Naive thymus-derived CD4-positive, alpha-beta T cell (primary cell): ENCODE results near the gene KCNIP4. TPM values are rescaled to one million over a fixed set of nuclear protein-coding genes. Genes with fewer than 3 reads are reported as not detected.

ENCODE experiments used
- ATAC-seq: fragments of 150-1000 bp; cut with Tn5 transposase; 2 replicates; pipeline ENCODE4 v1.10.0; 2021; ENCODE audit warnings: mild to moderate bottlenecking, moderate library complexity
- CTCF ChIA-PET: fragments of 350-600 bp; sonication (Branson Sonifier 250); formaldehyde crosslinking; loops from one replicate; lab custom pipeline; 2021; ENCODE audit warnings: antibody characterized with exemption; lab: Charles Lee
- POLR2A ChIA-PET: fragments of 350-600 bp; sonication (Branson Sonifier 250); formaldehyde crosslinking; loops from one replicate; lab custom pipeline; 2021; ENCODE audit warnings: antibody characterized with exemption, inconsistent platforms; lab: Charles Lee
- DNase-seq, 9 donors: peaks; one replicate each; pipeline versions ENCODE4 v3.0.0 to v3.0.0-alpha.2; 2020 to 2022; ENCODE audit warnings: mixed read lengths in 1 of 9
- H3K27ac ChIP-seq: one replicate; pipeline ENCODE4 v1.7.0; 2013; ENCODE audit warnings: mild to moderate bottlenecking, low read depth, low read length, moderate library complexity
- H3K27me3 ChIP-seq, 2 donors: one replicate each; pipeline ENCODE4 v1.7.0; 2013; ENCODE audit warnings: low read length in 2 of 2, mild to moderate bottlenecking in 2 of 2, moderate library complexity in 2 of 2; ENCODE audit not compliant: control insufficient read depth in 2 of 2, insufficient read depth in 2 of 2
- H3K36me3 ChIP-seq, 3 experiments: 1 replicate in 2 of 3; 2 replicates in 1 of 3; pipeline ENCODE4 v1.7.0; 2013; ENCODE audit warnings: low read length in 3 of 3, mild to moderate bottlenecking in 3 of 3, moderate library complexity in 1 of 3; ENCODE audit not compliant: insufficient read depth in 3 of 3, control insufficient read depth in 2 of 3
- H3K4me1 ChIP-seq, 2 donors: one replicate each; pipeline ENCODE4 v1.7.0; 2013; ENCODE audit warnings: low read length in 2 of 2, mild to moderate bottlenecking in 2 of 2, moderate library complexity in 1 of 2; ENCODE audit not compliant: control insufficient read depth in 2 of 2, insufficient read depth in 2 of 2
- H3K4me3 ChIP-seq: 2 replicates; pipeline ENCODE4 v1.7.0; 2013; ENCODE audit warnings: mild to moderate bottlenecking, low read length
- H3K9me3 ChIP-seq, 3 experiments: 1 replicate in 2 of 3; 2 replicates in 1 of 3; pipeline ENCODE4 v1.7.0; 2013; ENCODE audit warnings: low read length in 3 of 3; ENCODE audit not compliant: control insufficient read depth in 2 of 3
- H3K27ac Mint-ChIP-seq, 9 donors: one replicate each; pipeline ENCODE4 v1.8.0; 2020 to 2022; ENCODE audit warnings: mixed read lengths in 9 of 9, mild to moderate bottlenecking in 8 of 9, moderate library complexity in 5 of 9, inconsistent platforms in 2 of 9
- H3K27me3 Mint-ChIP-seq, 5 donors: one replicate each; pipeline ENCODE4 v1.8.0; 2021 to 2022; ENCODE audit warnings: mixed read lengths in 5 of 5, mild to moderate bottlenecking in 1 of 5
- H3K36me3 Mint-ChIP-seq, 5 donors: one replicate each; pipeline ENCODE4 v1.8.0; 2020 to 2022; ENCODE audit warnings: mixed read lengths in 5 of 5, mild to moderate bottlenecking in 3 of 5, inconsistent platforms in 1 of 5
- H3K4me1 Mint-ChIP-seq, 7 donors: one replicate each; pipeline ENCODE4 v1.8.0; 2020 to 2022; ENCODE audit warnings: mixed read lengths in 7 of 7, mild to moderate bottlenecking in 3 of 7, inconsistent platforms in 1 of 7
- H3K4me3 Mint-ChIP-seq, 10 donors: one replicate each; pipeline ENCODE4 v1.8.0; 2020 to 2022; ENCODE audit warnings: mild to moderate bottlenecking in 10 of 10, mixed read lengths in 10 of 10, moderate library complexity in 6 of 10, inconsistent platforms in 2 of 10
- H3K9me3 Mint-ChIP-seq, 11 donors: one replicate each; pipeline ENCODE4 v1.8.0; 2020 to 2022; ENCODE audit warnings: mixed read lengths in 11 of 11, mild to moderate bottlenecking in 4 of 11, inconsistent platforms in 1 of 11, moderate library complexity in 1 of 11
- intact Hi-C, 2 donors: fragments of 100-400 bp; cut with micrococcal nuclease; formaldehyde crosslinking; loops; one replicate each; pipeline ENCODE4 v1.15.1; 2023
- polyA plus RNA-seq, 2 donors: library from polyadenylated mRNA; unstranded; fragments of 300-500 nt; fragmentation: Illumina TruSeq; gene quantifications; one replicate each; pipeline ENCODE4 v1.2.3, GENCODE V29; 2021
- total RNA-seq, 6 experiments: library from RNA in 5 of 6; stranded (reverse) in 5 of 6; gene quantifications; 1 replicate in 5 of 6; 2 replicates in 1 of 6; pipeline ENCODE4 v1.2.3 and lab custom pipeline; 2021 to 2026

KCNIP4 gene
- total and polyA plus RNA-seq, 7 experiments from 2014 or later, result 0.29 TPM; not detected in 6

- no peaks in the 10 kb centered on the region for H3K4me1 Mint-ChIP-seq
- no peak overlapping the region for H3K4me3 Mint-ChIP-seq
- no peak overlapping the region for H3K27ac ChIP-seq
- ATAC-seq (no peak), DNase-seq (no peak)
- H3K27me3 ChIP-seq, result no peaks in the 10 kb centered on the region
- H3K36me3 ChIP-seq, result no peaks in the 10 kb centered on the region
- no peaks in the 10 kb centered on the region for H3K4me1 ChIP-seq
- H3K27ac Mint-ChIP-seq, result no peak overlapping the region
- no peaks in the 10 kb centered on the region for H3K9me3 ChIP-seq
- POLR2A ChIA-PET, result no interaction called here
- CTCF ChIA-PET, result no interaction called here
- H3K36me3 Mint-ChIP-seq, result no peaks in the 10 kb centered on the region
- no peak overlapping the region for H3K4me3 ChIP-seq
- no peaks in the 10 kb centered on the region for H3K27me3 Mint-ChIP-seq
- intact Hi-C loops, result no loop called here
- H3K9me3 Mint-ChIP-seq, result peaks cover 0 to 7% (median 2%) of the 10 kb centered on the region in 11 donors
Observed at GRCh38 chr4:21034728-21035127, 913.8 kb downstream of the KCNIP4 start.

DNA sequence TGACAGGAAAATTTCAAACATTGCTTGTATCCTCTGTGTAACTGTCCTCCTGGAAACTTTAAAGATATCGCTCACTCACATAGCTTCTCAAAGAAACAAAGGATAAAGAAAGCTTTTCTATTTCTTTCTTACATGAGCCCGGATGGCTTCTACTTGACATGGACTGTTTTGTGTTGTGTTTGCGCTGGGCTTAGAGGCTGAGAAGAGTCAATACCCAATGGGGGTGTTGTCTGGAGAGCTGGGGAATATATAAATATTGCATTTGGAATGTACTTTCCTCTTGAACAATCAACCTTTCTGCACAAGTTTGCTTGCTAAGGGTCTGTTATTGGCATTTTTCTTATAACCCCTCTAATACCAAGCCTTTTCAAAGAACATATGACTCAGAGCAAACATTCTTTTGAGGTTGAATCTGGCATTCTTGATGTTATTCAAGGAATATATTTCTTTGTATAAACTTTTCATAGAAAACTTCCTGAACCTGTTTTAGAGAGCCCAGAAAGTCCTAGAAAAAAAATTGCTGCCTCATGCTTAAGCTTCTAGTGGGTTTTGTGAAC lies 916.4 kb downstream of the KCNIP4 start:
- CTCF ChIA-PET, result no interaction called here
- Histone ChIP-seq H3K27ac (no peak overlapping the region), H3K4me3 (no peak overlapping the region), H3K27me3 (no peaks in the 10 kb centered on the region), H3K9me3 (no peaks in the 10 kb centered on the region), H3K36me3 (no peaks in the 10 kb centered on the region), H3K4me1 (no peaks in the 10 kb centered on the region)
- DNase-seq (no peak), ATAC-seq (no peak)
- no peaks in the 10 kb centered on the region for H3K4me1 Mint-ChIP-seq
- no peaks in the 10 kb centered on the region for H3K27me3 Mint-ChIP-seq
- H3K36me3 Mint-ChIP-seq, result no peaks in the 10 kb centered on the region
- H3K9me3 Mint-ChIP-seq, result peaks cover 0 to 8% (median 2%) of the 10 kb centered on the region in 11 donors
- POLR2A ChIA-PET, result no interaction called here
- intact Hi-C loops, result no loop called here
- H3K4me3 Mint-ChIP-seq, result no peak overlapping the region
- no peak overlapping the region for H3K27ac Mint-ChIP-seq

DNA sequence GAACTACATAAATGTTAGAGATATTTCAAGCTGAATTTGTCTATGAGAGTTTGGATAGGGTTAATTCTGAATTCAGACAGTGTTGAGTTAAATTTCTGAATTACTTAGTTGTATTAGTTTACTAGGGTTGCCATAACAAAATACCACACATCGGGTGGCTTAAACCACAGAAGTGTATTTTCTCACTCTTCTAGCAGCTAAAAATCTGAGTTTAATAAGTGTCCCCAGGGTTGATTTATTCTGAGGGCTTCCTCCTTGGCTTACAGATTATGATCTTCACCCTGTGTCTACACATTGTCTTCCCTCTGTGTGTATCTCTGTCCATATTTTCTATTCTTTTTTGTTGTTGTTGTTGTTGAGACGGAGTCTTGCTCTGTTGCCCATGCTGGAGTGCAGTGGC lies 929.8 kb downstream of the KCNIP4 start:
- no peaks in the 10 kb centered on the region for H3K9me3 ChIP-seq
- no peaks in the 10 kb centered on the region for H3K36me3 ChIP-seq
- ChIA-PET POLR2A (no interaction called here), CTCF (no interaction called here)
- Mint-ChIP-seq H3K27me3 (peaks cover 0 to 5% (median 0%) of the 10 kb centered on the region in 5 donors), H3K36me3 (peaks cover 0 to 6% (median 0%) of the 10 kb centered on the region in 5 donors), H3K4me3 (no peak overlapping the region), H3K9me3 (peaks cover 0 to 13% (median 6%) of the 10 kb centered on the region in 11 donors), H3K4me1 (peaks cover 0 to 2% (median 0%) of the 10 kb centered on the region in 7 donors), H3K27ac (no peak overlapping the region)
- H3K4me1 ChIP-seq, result no peaks in the 10 kb centered on the region
- DNase-seq (no peak), ATAC-seq (no peak)
- H3K27me3 ChIP-seq, result no peaks in the 10 kb centered on the region
- intact Hi-C loops, result no loop called here
- H3K27ac ChIP-seq, result no peak overlapping the region
- no peak overlapping the region for H3K4me3 ChIP-seq

DNA sequence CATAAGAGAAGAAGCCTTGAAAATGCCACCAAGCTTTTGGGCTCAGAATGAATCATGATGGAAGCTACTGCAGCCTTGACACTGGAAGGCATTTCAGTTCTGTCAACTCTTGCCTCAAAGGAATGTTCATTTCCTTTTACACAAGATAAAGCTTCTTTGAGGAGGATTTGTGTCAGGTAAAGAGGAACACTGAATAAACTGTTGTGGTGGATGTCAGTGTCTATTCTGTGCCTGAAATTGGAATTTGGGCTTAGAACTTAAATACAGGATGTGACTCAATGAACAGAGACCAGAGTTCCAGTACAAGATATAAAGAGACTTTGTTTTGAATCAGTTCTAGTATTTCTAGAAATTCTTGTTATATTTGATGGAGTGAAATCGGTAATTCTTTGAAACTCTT lies 935.1 kb downstream of the KCNIP4 start:
- Mint-ChIP-seq H3K9me3 (peaks cover 0 to 16% (median 6%) of the 10 kb centered on the region in 11 donors), H3K36me3 (peaks cover 0 to 6% (median 0%) of the 10 kb centered on the region in 5 donors), H3K27me3 (peaks cover 0 to 5% (median 0%) of the 10 kb centered on the region in 5 donors), H3K4me3 (no peak overlapping the region), H3K27ac (no peak overlapping the region), H3K4me1 (no peaks in the 10 kb centered on the region)
- H3K27ac ChIP-seq, result no peak overlapping the region
- CTCF ChIA-PET, result no interaction called here
- ATAC-seq (no peak), DNase-seq (no peak)
- no peaks in the 10 kb centered on the region for H3K4me1 ChIP-seq
- H3K4me3 ChIP-seq, result no peak overlapping the region
- H3K27me3 ChIP-seq, result no peaks in the 10 kb centered on the region
- POLR2A ChIA-PET, result no interaction called here
- no peaks in the 10 kb centered on the region for H3K9me3 ChIP-seq
- H3K36me3 ChIP-seq, result no peaks in the 10 kb centered on the region
- intact Hi-C loops, result no loop called here

- no peak for ATAC-seq
- POLR2A ChIA-PET, result no interaction called here
- no peaks in the 10 kb centered on the region for H3K4me1 ChIP-seq
- no peak overlapping the region for H3K4me3 ChIP-seq
- no peak overlapping the region for H3K4me3 Mint-ChIP-seq
- intact Hi-C loops, result no loop called here
- no peaks in the 10 kb centered on the region for H3K36me3 Mint-ChIP-seq
- H3K27ac ChIP-seq, result no peak overlapping the region
- H3K27ac Mint-ChIP-seq, result no peak overlapping the region
- H3K4me1 Mint-ChIP-seq, result no peaks in the 10 kb centered on the region
- CTCF ChIA-PET, result no interaction called here
- peaks cover 0 to 5% (median 0%) of the 10 kb centered on the region in 5 donors for H3K27me3 Mint-ChIP-seq
- DNase-seq, result no peak
- H3K36me3 ChIP-seq, result no peaks in the 10 kb centered on the region
- H3K9me3 Mint-ChIP-seq, result peaks cover 0 to 15% (median 3%) of the 10 kb centered on the region in 11 donors
- H3K9me3 ChIP-seq, result no peaks in the 10 kb centered on the region
- H3K27me3 ChIP-seq, result no peaks in the 10 kb centered on the region
Observed at GRCh38 chr4:21012851-21013331, 935.7 kb downstream of the KCNIP4 start.

GRCh38 chr4:21011106-21011505 lies 937.5 kb downstream of the KCNIP4 start:
- Mint-ChIP-seq H3K27me3 (peaks cover 0 to 5% (median 0%) of the 10 kb centered on the region in 5 donors), H3K9me3 (peaks cover 0 to 14% (median 4%) of the 10 kb centered on the region in 11 donors), H3K36me3 (peaks cover 0 to 3% (median 0%) of the 10 kb centered on the region in 5 donors), H3K27ac (no peak overlapping the region), H3K4me3 (no peak overlapping the region), H3K4me1 (no peaks in the 10 kb centered on the region)
- Histone ChIP-seq H3K9me3 (no peaks in the 10 kb centered on the region), H3K36me3 (no peaks in the 10 kb centered on the region), H3K27ac (no peak overlapping the region), H3K4me1 (no peaks in the 10 kb centered on the region), H3K27me3 (no peaks in the 10 kb centered on the region), H3K4me3 (no peak overlapping the region)
- DNase-seq, result no peak
- ChIA-PET POLR2A (no interaction called here), CTCF (no interaction called here)
- no peak for ATAC-seq
- intact Hi-C loops, result no loop called here

GRCh38 chr4:21009956-21010355 lies 938.6 kb downstream of the KCNIP4 start:
- H3K27ac ChIP-seq, result no peak overlapping the region
- H3K9me3 Mint-ChIP-seq, result peaks cover 0 to 18% (median 4%) of the 10 kb centered on the region in 11 donors

More at GRCh38 chr4:21009956-21010355, 938.6 kb downstream of the KCNIP4 start:
- Mint-ChIP-seq H3K4me3 (no peak overlapping the region), H3K27me3 (peaks cover 0 to 5% (median 0%) of the 10 kb centered on the region in 5 donors), H3K27ac (no peak overlapping the region), H3K4me1 (no peaks in the 10 kb centered on the region), H3K36me3 (peaks cover 0 to 3% (median 0%) of the 10 kb centered on the region in 5 donors)
- H3K36me3 ChIP-seq, result no peaks in the 10 kb centered on the region
- no peak for DNase-seq
- no peaks in the 10 kb centered on the region for H3K4me1 ChIP-seq
- intact Hi-C loops, result no loop called here
- H3K4me3 ChIP-seq, result no peak overlapping the region
- no peak for ATAC-seq
- POLR2A ChIA-PET, result no interaction called here
- no peaks in the 10 kb centered on the region for H3K27me3 ChIP-seq
- CTCF ChIA-PET, result no interaction called here
- no peaks in the 10 kb centered on the region for H3K9me3 ChIP-seq
